HepG2 (cell line): ENCODE results near the gene PPP1R13B. TPM values are rescaled to one million over a fixed set of nuclear protein-coding genes. Genes with fewer than 3 reads are reported as not detected.

Experiments used
- HNRNPL ChIP-seq: fragments of 200-400 bp; formaldehyde crosslinking; IDR thresholded peaks from 2 replicates; pipeline ENCODE4 v1.6.1; 2017; ENCODE audit warnings: mild to moderate bottlenecking, low read depth, low read length
- JUNB ChIP-seq: sonication (generic); formaldehyde crosslinking; IDR thresholded peaks from 2 replicates; pipeline ENCODE4 v1.8.0; 2022; ENCODE audit warnings: missing genetic modification reagents, mild to moderate bottlenecking, borderline replicate concordance
- KDM6A ChIP-seq: IDR thresholded peaks from 2 replicates; pipeline ENCODE4 v1.6.1; 2016; ENCODE audit warnings: low read depth
- MTF2 ChIP-seq: sonication (generic); formaldehyde crosslinking; IDR thresholded peaks from 2 replicates; pipeline ENCODE4 v1.5.0; 2020; ENCODE audit warnings: missing genetic modification reagents, borderline replicate concordance
- NFIB ChIP-seq: sonication (generic); formaldehyde crosslinking; IDR thresholded peaks from 2 replicates; pipeline ENCODE4 v1.9.0; 2021; ENCODE audit warnings: missing genetic modification reagents, mild to moderate bottlenecking, borderline replicate concordance
- RXRA ChIP-seq: sonication (generic); formaldehyde crosslinking; IDR thresholded peaks from 2 replicates; pipeline ENCODE4 v1.5.1; 2020; ENCODE audit warnings: missing genetic modification reagents
- STAT5B ChIP-seq: sonication (generic); formaldehyde crosslinking; IDR thresholded peaks from 2 replicates; pipeline ENCODE4 v1.4.0; 2020; ENCODE audit warnings: missing genetic modification reagents
- ZNF383 ChIP-seq: sonication (generic); formaldehyde crosslinking; IDR thresholded peaks from 2 replicates; pipeline ENCODE4 v1.4.0; 2020; ENCODE audit warnings: missing genetic modification reagents, mild to moderate bottlenecking, borderline replicate concordance
- ZSCAN29 ChIP-seq: sonication (generic); formaldehyde crosslinking; conservative IDR thresholded peaks from 2 replicates; pipeline ENCODE4 v1.4.0; 2020; ENCODE audit warnings: mild to moderate bottlenecking, missing genetic modification reagents
- polyA plus RNA-seq, 8 experiments: library from polyadenylated mRNA; depleted of rRNA in 3 of 8; stranded (reverse) in 7 of 8; unstranded in 1 of 8; fragments of >200 nt; fragmentation: Illumina TruSeq in 4 of 8; extraction: Trizol in 4 of 8; gene quantifications; 2 replicates each; pipeline versions ENCODE4 v1.2.1 to v1.2.3, GENCODE V29; 2011 to 2016; ENCODE audit warnings: low read depth in 4 of 8, missing spikeins in 1 of 8, mixed read lengths in 1 of 8; ENCODE audit not compliant: insufficient read depth in 1 of 8
- total RNA-seq, 5 experiments: library from RNA; depleted of rRNA; stranded (reverse); fragments of >200 nt; fragmentation: Illumina TruSeq; extraction: Trizol; gene quantifications; 2 replicates each; pipeline ENCODE4 v1.2.3, GENCODE V29; 2016; ENCODE audit warnings: low read depth in 1 of 5
- TF ChIP-seq, protein P1 (sequence below): sonication (generic); formaldehyde crosslinking; IDR thresholded peaks from 2 replicates; pipeline ENCODE4 v1.9.0; 2021; ENCODE audit warnings: mild to moderate bottlenecking, missing genetic modification reagents
- TF ChIP-seq, protein P2 (sequence below): sonication (generic); formaldehyde crosslinking; IDR thresholded peaks from 2 replicates; pipeline ENCODE4 v1.4.0; 2020; ENCODE audit warnings: mild to moderate bottlenecking, missing genetic modification reagents
- TF ChIP-seq, protein P3 (sequence below): sonication (generic); formaldehyde crosslinking; IDR thresholded peaks from 2 replicates; pipeline ENCODE4 v1.5.0; 2020; ENCODE audit warnings: missing genetic modification reagents
- TF ChIP-seq, protein P4 (sequence below): sonication (generic); formaldehyde crosslinking; IDR thresholded peaks from 2 replicates; pipeline ENCODE4 v1.9.0; 2022; ENCODE audit warnings: low read depth, missing genetic modification reagents
- TF ChIP-seq, protein P5 (sequence below): sonication (generic); formaldehyde crosslinking; IDR thresholded peaks from 2 replicates; pipeline ENCODE4 v1.4.0; 2020; ENCODE audit warnings: missing genetic modification reagents
- TF ChIP-seq, protein P6 (sequence below): sonication (generic); formaldehyde crosslinking; IDR thresholded peaks from 2 replicates; pipeline ENCODE4 v1.8.1; 2023; ENCODE audit warnings: mild to moderate bottlenecking, moderate library complexity, missing genetic modification reagents

The PPP1R13B gene
- total and polyA plus RNA-seq, 2 of the 13 experiments (the other 11 are each of a cell fraction or from before 2014, with no cell fraction given): 4.6 to 9.4 TPM

DNA sequence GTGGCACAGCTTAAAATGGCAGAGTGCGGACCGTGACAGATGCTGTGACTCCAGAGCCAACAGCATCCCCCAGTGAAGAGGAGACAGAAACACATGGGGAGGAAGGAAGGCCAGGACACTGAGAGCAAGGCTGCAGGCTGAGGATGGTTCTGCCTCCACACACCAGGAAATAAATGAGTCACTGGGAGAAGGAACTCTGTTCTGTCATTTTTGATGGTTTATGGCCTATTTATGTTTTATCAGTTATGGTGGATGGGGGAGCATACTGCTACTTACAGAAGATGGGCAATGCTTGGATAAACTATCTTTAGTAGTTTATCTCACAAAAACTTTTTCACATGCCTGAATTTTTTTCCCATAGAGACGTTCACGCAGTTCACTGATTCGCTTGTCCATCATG lies 97.9 kb downstream of the PPP1R13B start (continued):
- TF ChIP-seq, protein P1, sequence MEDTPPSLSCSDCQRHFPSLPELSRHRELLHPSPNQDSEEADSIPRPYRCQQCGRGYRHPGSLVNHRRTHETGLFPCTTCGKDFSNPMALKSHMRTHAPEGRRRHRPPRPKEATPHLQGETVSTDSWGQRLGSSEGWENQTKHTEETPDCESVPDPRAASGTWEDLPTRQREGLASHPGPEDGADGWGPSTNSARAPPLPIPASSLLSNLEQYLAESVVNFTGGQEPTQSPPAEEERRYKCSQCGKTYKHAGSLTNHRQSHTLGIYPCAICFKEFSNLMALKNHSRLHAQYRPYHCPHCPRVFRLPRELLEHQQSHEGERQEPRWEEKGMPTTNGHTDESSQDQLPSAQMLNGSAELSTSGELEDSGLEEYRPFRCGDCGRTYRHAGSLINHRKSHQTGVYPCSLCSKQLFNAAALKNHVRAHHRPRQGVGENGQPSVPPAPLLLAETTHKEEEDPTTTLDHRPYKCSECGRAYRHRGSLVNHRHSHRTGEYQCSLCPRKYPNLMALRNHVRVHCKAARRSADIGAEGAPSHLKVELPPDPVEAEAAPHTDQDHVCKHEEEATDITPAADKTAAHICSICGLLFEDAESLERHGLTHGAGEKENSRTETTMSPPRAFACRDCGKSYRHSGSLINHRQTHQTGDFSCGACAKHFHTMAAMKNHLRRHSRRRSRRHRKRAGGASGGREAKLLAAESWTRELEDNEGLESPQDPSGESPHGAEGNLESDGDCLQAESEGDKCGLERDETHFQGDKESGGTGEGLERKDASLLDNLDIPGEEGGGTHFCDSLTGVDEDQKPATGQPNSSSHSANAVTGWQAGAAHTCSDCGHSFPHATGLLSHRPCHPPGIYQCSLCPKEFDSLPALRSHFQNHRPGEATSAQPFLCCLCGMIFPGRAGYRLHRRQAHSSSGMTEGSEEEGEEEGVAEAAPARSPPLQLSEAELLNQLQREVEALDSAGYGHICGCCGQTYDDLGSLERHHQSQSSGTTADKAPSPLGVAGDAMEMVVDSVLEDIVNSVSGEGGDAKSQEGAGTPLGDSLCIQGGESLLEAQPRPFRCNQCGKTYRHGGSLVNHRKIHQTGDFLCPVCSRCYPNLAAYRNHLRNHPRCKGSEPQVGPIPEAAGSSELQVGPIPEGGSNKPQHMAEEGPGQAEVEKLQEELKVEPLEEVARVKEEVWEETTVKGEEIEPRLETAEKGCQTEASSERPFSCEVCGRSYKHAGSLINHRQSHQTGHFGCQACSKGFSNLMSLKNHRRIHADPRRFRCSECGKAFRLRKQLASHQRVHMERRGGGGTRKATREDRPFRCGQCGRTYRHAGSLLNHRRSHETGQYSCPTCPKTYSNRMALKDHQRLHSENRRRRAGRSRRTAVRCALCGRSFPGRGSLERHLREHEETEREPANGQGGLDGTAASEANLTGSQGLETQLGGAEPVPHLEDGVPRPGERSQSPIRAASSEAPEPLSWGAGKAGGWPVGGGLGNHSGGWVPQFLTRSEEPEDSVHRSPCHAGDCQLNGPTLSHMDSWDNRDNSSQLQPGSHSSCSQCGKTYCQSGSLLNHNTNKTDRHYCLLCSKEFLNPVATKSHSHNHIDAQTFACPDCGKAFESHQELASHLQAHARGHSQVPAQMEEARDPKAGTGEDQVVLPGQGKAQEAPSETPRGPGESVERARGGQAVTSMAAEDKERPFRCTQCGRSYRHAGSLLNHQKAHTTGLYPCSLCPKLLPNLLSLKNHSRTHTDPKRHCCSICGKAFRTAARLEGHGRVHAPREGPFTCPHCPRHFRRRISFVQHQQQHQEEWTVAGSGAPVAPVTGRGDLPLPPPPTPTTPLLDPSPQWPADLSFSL: no peak
- TF ChIP-seq, protein P2, sequence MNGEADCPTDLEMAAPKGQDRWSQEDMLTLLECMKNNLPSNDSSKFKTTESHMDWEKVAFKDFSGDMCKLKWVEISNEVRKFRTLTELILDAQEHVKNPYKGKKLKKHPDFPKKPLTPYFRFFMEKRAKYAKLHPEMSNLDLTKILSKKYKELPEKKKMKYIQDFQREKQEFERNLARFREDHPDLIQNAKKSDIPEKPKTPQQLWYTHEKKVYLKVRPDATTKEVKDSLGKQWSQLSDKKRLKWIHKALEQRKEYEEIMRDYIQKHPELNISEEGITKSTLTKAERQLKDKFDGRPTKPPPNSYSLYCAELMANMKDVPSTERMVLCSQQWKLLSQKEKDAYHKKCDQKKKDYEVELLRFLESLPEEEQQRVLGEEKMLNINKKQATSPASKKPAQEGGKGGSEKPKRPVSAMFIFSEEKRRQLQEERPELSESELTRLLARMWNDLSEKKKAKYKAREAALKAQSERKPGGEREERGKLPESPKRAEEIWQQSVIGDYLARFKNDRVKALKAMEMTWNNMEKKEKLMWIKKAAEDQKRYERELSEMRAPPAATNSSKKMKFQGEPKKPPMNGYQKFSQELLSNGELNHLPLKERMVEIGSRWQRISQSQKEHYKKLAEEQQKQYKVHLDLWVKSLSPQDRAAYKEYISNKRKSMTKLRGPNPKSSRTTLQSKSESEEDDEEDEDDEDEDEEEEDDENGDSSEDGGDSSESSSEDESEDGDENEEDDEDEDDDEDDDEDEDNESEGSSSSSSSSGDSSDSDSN (CRISPR knock-in tag): no peak
- TF ChIP-seq, protein P3, sequence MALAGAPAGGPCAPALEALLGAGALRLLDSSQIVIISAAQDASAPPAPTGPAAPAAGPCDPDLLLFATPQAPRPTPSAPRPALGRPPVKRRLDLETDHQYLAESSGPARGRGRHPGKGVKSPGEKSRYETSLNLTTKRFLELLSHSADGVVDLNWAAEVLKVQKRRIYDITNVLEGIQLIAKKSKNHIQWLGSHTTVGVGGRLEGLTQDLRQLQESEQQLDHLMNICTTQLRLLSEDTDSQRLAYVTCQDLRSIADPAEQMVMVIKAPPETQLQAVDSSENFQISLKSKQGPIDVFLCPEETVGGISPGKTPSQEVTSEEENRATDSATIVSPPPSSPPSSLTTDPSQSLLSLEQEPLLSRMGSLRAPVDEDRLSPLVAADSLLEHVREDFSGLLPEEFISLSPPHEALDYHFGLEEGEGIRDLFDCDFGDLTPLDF (CRISPR knock-in tag): no peak
- TF ChIP-seq, protein P4, sequence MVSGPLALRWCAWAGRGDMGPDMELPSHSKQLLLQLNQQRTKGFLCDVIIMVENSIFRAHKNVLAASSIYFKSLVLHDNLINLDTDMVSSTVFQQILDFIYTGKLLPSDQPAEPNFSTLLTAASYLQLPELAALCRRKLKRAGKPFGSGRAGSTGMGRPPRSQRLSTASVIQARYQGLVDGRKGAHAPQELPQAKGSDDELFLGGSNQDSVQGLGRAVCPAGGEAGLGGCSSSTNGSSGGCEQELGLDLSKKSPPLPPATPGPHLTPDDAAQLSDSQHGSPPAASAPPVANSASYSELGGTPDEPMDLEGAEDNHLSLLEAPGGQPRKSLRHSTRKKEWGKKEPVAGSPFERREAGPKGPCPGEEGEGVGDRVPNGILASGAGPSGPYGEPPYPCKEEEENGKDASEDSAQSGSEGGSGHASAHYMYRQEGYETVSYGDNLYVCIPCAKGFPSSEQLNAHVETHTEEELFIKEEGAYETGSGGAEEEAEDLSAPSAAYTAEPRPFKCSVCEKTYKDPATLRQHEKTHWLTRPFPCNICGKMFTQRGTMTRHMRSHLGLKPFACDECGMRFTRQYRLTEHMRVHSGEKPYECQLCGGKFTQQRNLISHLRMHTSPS (CRISPR knock-in tag): no peak
- TF ChIP-seq JUNB (CRISPR knock-in tag) (no peak), KDM6A (CRISPR knock-in tag) (no peak), ZSCAN29 (CRISPR knock-in tag) (no peak), MTF2 (no peak), HNRNPL (no peak), STAT5B (CRISPR knock-in tag) (no peak), RXRA (CRISPR knock-in tag) (no peak), NFIB (no peak), ZNF383 (CRISPR knock-in tag) (no peak)
- TF ChIP-seq, protein P5, sequence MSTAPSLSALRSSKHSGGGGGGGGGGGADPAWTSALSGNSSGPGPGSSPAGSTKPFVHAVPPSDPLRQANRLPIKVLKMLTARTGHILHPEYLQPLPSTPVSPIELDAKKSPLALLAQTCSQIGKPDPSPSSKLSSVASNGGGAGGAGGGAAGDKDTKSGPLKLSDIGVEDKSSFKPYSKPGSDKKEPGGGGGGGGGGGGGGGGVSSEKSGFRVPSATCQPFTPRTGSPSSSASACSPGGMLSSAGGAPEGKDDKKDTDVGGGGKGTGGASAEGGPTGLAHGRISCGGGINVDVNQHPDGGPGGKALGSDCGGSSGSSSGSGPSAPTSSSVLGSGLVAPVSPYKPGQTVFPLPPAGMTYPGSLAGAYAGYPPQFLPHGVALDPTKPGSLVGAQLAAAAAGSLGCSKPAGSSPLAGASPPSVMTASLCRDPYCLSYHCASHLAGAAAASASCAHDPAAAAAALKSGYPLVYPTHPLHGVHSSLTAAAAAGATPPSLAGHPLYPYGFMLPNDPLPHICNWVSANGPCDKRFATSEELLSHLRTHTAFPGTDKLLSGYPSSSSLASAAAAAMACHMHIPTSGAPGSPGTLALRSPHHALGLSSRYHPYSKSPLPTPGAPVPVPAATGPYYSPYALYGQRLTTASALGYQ: no peak
- TF ChIP-seq, protein P6, sequence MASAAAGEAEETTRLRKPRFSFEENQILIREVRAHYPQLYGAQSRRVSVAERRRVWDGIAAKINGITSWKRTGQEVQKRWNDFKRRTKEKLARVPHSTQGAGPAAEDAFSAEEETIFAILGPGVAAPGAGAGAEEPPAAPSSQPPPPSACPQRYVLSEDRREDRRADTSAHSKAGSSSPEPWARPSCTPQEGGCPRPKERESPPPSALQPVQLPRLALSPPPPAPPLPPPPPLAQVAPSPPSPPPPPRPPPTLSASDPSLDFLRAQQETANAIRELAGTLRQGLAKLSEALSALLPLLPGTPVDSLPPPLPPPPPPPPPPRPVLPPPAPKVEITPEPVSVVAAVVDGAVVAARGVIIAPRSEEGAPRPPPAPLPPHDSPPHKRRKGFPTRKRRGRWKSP: no peak
